IMR-90 (cell line): ENCODE data around the gene HHLA2. TPM values are rescaled to one million over a fixed set of nuclear protein-coding genes. Genes with fewer than 3 reads are reported as not detected.

ENCODE experiments used
- ATAC-seq: fragments of 200-7000 bp; cut with Tn5 transposase; 2 replicates; pipeline ENCODE4 v1.9.1; 2020; ENCODE audit warnings: low read depth, mild to moderate bottlenecking, moderate library complexity
- BruUV-seq: library from RNA; stranded (reverse); fragments of 400-500 nt; replicated peaks from 2 replicates; lab custom pipeline; 2021; lab: Mats Ljungman, UMichigan
- CTCF ChIA-PET: fragments of 300-600 bp; formaldehyde crosslinking; extraction: SDS; loops from one replicate; lab custom pipeline; 2021; ENCODE audit warnings: antibody characterized with exemption; lab: Yijun Ruan, JAX
- POLR2A ChIA-PET: fragments of 300-600 bp; sonication (Branson Sonifier 250); formaldehyde crosslinking; loops from one replicate; lab custom pipeline; 2022; ENCODE audit warnings: antibody characterized with exemption; ENCODE audit not compliant: unreplicated experiment; lab: Charles Lee
- DNase-seq: peaks from one replicate; pipeline ENCODE4 v3.0.0; 2013
- H2AFZ ChIP-seq: replicated peaks from 2 replicates; pipeline ENCODE3; 2013; ENCODE audit warnings: low read length, mild to moderate bottlenecking; ENCODE audit not compliant: poor library complexity
- H2AK5ac ChIP-seq: 2 replicates; pipeline ENCODE4 v1.6.1; 2013; ENCODE audit warnings: low read depth, low read length, inconsistent platforms
- H2AK9ac ChIP-seq: replicated peaks from 2 replicates; pipeline ENCODE3; 2013; ENCODE audit warnings: mild to moderate bottlenecking, low read depth, low read length, moderate library complexity; ENCODE audit not compliant: poor library complexity
- H2BK120ac ChIP-seq: 2 replicates; pipeline ENCODE4 v1.6.1; 2013; ENCODE audit warnings: low read depth, low read length, inconsistent platforms
- H2BK15ac ChIP-seq: 3 replicates; pipeline ENCODE4 v1.6.1; 2013; ENCODE audit warnings: low read depth, low read length, inconsistent platforms
- H2BK20ac ChIP-seq: 2 replicates; pipeline ENCODE4 v1.6.1; 2013; ENCODE audit warnings: low read depth, mild to moderate bottlenecking, inconsistent platforms, low read length, moderate library complexity
- H2BK5ac ChIP-seq: 2 replicates; pipeline ENCODE4 v1.6.1; 2013; ENCODE audit warnings: mild to moderate bottlenecking, low read depth, low read length, inconsistent platforms; ENCODE audit not compliant: poor library complexity, severe bottlenecking
- H3K14ac ChIP-seq: replicated peaks from 2 replicates; pipeline ENCODE4 v1.6.1; 2013; ENCODE audit warnings: low read depth, low read length, inconsistent platforms
- H3K18ac ChIP-seq: 2 replicates; pipeline ENCODE4 v1.6.1; 2013; ENCODE audit warnings: low read depth, low read length, control low read depth
- H3K23ac ChIP-seq: 2 replicates; pipeline ENCODE4 v1.6.1; 2013; ENCODE audit warnings: low read depth, low read length, inconsistent platforms
- H3K27ac ChIP-seq: 2 replicates; pipeline ENCODE4 v1.5.1; 2013; ENCODE audit warnings: mild to moderate bottlenecking, control low read depth, low read length; ENCODE audit not compliant: insufficient read depth
- H3K27me3 ChIP-seq: 2 replicates; pipeline ENCODE4 v1.6.1; 2013; ENCODE audit warnings: low read length; ENCODE audit not compliant: control insufficient read depth, insufficient read depth
- H3K36me3 ChIP-seq: 2 replicates; pipeline ENCODE4 v1.6.1; 2013; ENCODE audit warnings: low read length, mixed read lengths; ENCODE audit not compliant: control insufficient read depth, insufficient read depth
- H3K4ac ChIP-seq: 2 replicates; pipeline ENCODE4 v1.6.1; 2013; ENCODE audit warnings: low read depth, low read length, inconsistent platforms
- H3K4me1 ChIP-seq: 2 replicates; pipeline ENCODE4 v1.6.1; 2013; ENCODE audit warnings: low read length, mixed read lengths; ENCODE audit not compliant: control insufficient read depth, insufficient read depth
- H3K4me2 ChIP-seq: 2 replicates; pipeline ENCODE4 v1.6.1; 2013; ENCODE audit warnings: low read depth, mild to moderate bottlenecking, control low read depth, low read length, moderate library complexity
- H3K4me3 ChIP-seq: 2 replicates; pipeline ENCODE4 v1.5.1; 2013; ENCODE audit warnings: low read depth, mild to moderate bottlenecking, control low read depth, low read length, moderate library complexity; ENCODE audit not compliant: insufficient read depth
- H3K56ac ChIP-seq: 2 replicates; pipeline ENCODE4 v1.6.1; 2013; ENCODE audit warnings: low read length, inconsistent platforms; ENCODE audit not compliant: insufficient read depth; ENCODE audit errors: extremely low read depth
- H3K79me1 ChIP-seq, 2 experiments: 2 replicates each; pipeline ENCODE4 v1.6.1; 2013; ENCODE audit warnings: low read length in 2 of 2, inconsistent platforms in 1 of 2, low read depth in 1 of 2
- H3K9ac ChIP-seq: 2 replicates; pipeline ENCODE4 v1.6.1; 2013; ENCODE audit warnings: low read depth, low read length, control low read depth
- H3K9me1 ChIP-seq: 2 replicates; pipeline ENCODE4 v1.6.1; 2013; ENCODE audit warnings: low read length, inconsistent platforms; ENCODE audit not compliant: insufficient read depth
- H3K9me3 ChIP-seq: 2 replicates; pipeline ENCODE4 v1.6.1; 2013; ENCODE audit warnings: low read length; ENCODE audit not compliant: control insufficient read depth, insufficient read depth
- H4K20me1 ChIP-seq: 2 replicates; pipeline ENCODE4 v1.6.1; 2013; ENCODE audit warnings: low read length, inconsistent platforms; ENCODE audit not compliant: insufficient read depth
- H4K5ac ChIP-seq: 2 replicates; pipeline ENCODE4 v1.6.1; 2013; ENCODE audit warnings: mild to moderate bottlenecking, low read depth, low read length, control low read depth
- H4K8ac ChIP-seq, 2 experiments: 2 replicates each; pipeline ENCODE4 v1.6.1; 2013; ENCODE audit warnings: low read depth in 2 of 2, low read length in 2 of 2, control low read depth in 1 of 2, inconsistent platforms in 1 of 2
- H4K91ac ChIP-seq: 2 replicates; pipeline ENCODE4 v1.6.1; 2013; ENCODE audit warnings: low read depth, low read length, inconsistent platforms; ENCODE audit not compliant: insufficient read depth
- BHLHE40 ChIP-seq: fragments of 150-350 bp; IDR thresholded peaks from 2 replicates; pipeline ENCODE4 v1.6.1; 2016; ENCODE audit warnings: mild to moderate bottlenecking, low read depth, low read length
- CEBPB ChIP-seq: IDR thresholded peaks from 2 replicates; pipeline ENCODE4 v1.6.1; 2012; ENCODE audit warnings: low read depth, low read length, improper control_type of control experiment
- CTCF ChIP-seq: conservative IDR thresholded peaks from 2 replicates; pipeline ENCODE4 v1.5.1; 2012; ENCODE audit warnings: mild to moderate bottlenecking, low read depth, low read length, improper control_type of control experiment
- FOS ChIP-seq: fragments of 150-350 bp; IDR thresholded peaks from 2 replicates; pipeline ENCODE4 v1.6.1; 2016; ENCODE audit warnings: low read depth, low read length
- MAZ ChIP-seq: IDR thresholded peaks from 2 replicates; pipeline ENCODE4 v1.6.1; 2012; ENCODE audit warnings: low read depth, mild to moderate bottlenecking, low read length, improper control_type of control experiment, moderate library complexity, borderline replicate concordance
- MXI1 ChIP-seq: IDR thresholded peaks from 2 replicates; pipeline ENCODE4 v1.6.1; 2012; ENCODE audit warnings: low read depth, mild to moderate bottlenecking, low read length, moderate library complexity, borderline replicate concordance
- NFE2L2 ChIP-seq: fragments of 150-350 bp; IDR thresholded peaks from 2 replicates; pipeline ENCODE4 v1.6.1; 2016; ENCODE audit warnings: low read depth, mild to moderate bottlenecking, low read length
- POLR2A ChIP-seq: IDR thresholded peaks from 2 replicates; pipeline ENCODE4 v1.6.1; 2012; ENCODE audit warnings: mild to moderate bottlenecking, low read depth, low read length
- RAD21 ChIP-seq: IDR thresholded peaks from 2 replicates; pipeline ENCODE4 v1.6.1; 2012; ENCODE audit warnings: low read length, improper control_type of control experiment
- RFX5 ChIP-seq: IDR thresholded peaks from 2 replicates; pipeline ENCODE4 v1.8.0; 2012; ENCODE audit warnings: low read depth, mild to moderate bottlenecking, low read length, moderate library complexity
- SMC3 ChIP-seq: fragments of 150-350 bp; IDR thresholded peaks from 2 replicates; pipeline ENCODE4 v1.6.1; 2016; ENCODE audit warnings: low read depth, mild to moderate bottlenecking, antibody characterized with exemption, low read length, moderate library complexity
- USF2 ChIP-seq: fragments of 150-350 bp; IDR thresholded peaks from 2 replicates; pipeline ENCODE4 v1.6.1; 2017; ENCODE audit warnings: mild to moderate bottlenecking, antibody characterized with exemption, low read length, low read depth
- WGBS, 2 experiments: methylation state at CpG; one replicate each; pipeline versions ENCODE4 v1.1.5 to v1.1.7; 2013; ENCODE audit warnings: missing lambda C conversion rate in 2 of 2; ENCODE audit not compliant: insufficient read length in 1 of 2; ENCODE audit errors: extremely low coverage in 2 of 2; 5-methylcytosine and 5-hydroxymethylcytosine counted together
- dilution Hi-C: fragments of 300-500 bp; cut with HindIII; formaldehyde crosslinking; loops from one replicate; pipeline ENCODE4 v1.14.3; 2018; ENCODE audit warnings: low sequenced_read_pairs; ENCODE audit not compliant: unreplicated experiment
- in situ Hi-C: fragments of 300-500 bp; cut with MboI; formaldehyde crosslinking; loops from 3 replicates; pipeline ENCODE4 v1.14.3; 2019; ENCODE audit warnings: low sequenced_read_pairs, inconsistent platforms, mixed read lengths
- intact Hi-C: fragments of 100-400 bp; cut with micrococcal nuclease; formaldehyde crosslinking; loops from 2 replicates; pipeline ENCODE4 v1.10.0; 2022
- polyA plus RNA-seq, 3 experiments: library from polyadenylated mRNA; depleted of rRNA; stranded (reverse); fragments of >200 nt; gene quantifications; 2 replicates each; pipeline ENCODE4 v1.2.3, GENCODE V29; 2012; ENCODE audit warnings: low replicate concordance in 1 of 3
- total RNA-seq: library from RNA; depleted of rRNA; stranded (reverse); fragments of >200 nt; gene quantifications from 2 replicates; pipeline ENCODE4 v1.2.3, GENCODE V29; 2012

The HHLA2 gene
- total and polyA plus RNA-seq, 2 of the 4 experiments (the other 2 are of a cell fraction), result not detected

- Histone ChIP-seq H4K20me1 (no peaks in the 10 kb centered on the region), H3K56ac (no peak overlapping the region), H3K18ac (no peak overlapping the region), H3K27me3 (no peaks in the 10 kb centered on the region; the same call in none of the 2 replicates), H3K36me3 (no peaks in the 10 kb centered on the region), H4K5ac (no peak overlapping the region), H2BK5ac (no peak overlapping the region), H2BK120ac (no peak overlapping the region), H3K4me3 (no peak overlapping the region), H2AK5ac (no peak overlapping the region), H2BK15ac (no peak overlapping the region), H3K14ac (no peak overlapping the region), H3K4me1 (no peaks in the 10 kb centered on the region), H3K4me2 (no peak overlapping the region), H3K23ac (no peak overlapping the region), H2AK9ac (no peak overlapping the region), H3K79me1 (no peaks in the 10 kb centered on the region), H3K9me3 (no peaks in the 10 kb centered on the region), H4K91ac (no peak overlapping the region), H3K4ac (no peak overlapping the region), H2BK20ac (no peak overlapping the region), H2AFZ (no peak overlapping the region), H3K27ac (no peak overlapping the region), H3K9ac (no peak overlapping the region), H4K8ac (no peak overlapping the region), H3K9me1 (no peaks in the 10 kb centered on the region)
- DNase-seq (no peak), ATAC-seq (no peak)
- ChIA-PET CTCF (no interaction called here), POLR2A (no interaction called here)
- 57% methylated on average over 1 of the region's 4 CpGs; no CpG with 5 or more reads in 1 of the 2 experiments for WGBS, 2 experiments
- BruUV-seq, result no TSS peak
- TF ChIP-seq RFX5 (no peak), MXI1 (no peak), POLR2A (no peak), NFE2L2 (no peak), FOS (no peak), CTCF (no peak), RAD21 (no peak), MAZ (no peak), BHLHE40 (no peak), CEBPB (no peak), SMC3 (no peak), USF2 (no peak)
- intact Hi-C loops, result no loop called here
- in situ Hi-C loops, result no loop called here
- dilution Hi-C loops, result no loop called here
These were observed 47.1 kb downstream of the HHLA2 start for GRCh38 chr3:108343491-108343890.
